Measurements from ENCODE around the gene RARB.

The RARB gene

GRCh38 chr3:25427942-25428788 lies at the start of gene RARB:
Gene RARB (plus strand): TSS chr3:25428263. CDS start chr3:25428732, 469 bp downstream.
- no peak for FAIRE-seq

- no peak for FAIRE-seq
Measured at GRCh38 chr3:25378786-25379311, 49.2 kb upstream of the RARB start.

DNA sequence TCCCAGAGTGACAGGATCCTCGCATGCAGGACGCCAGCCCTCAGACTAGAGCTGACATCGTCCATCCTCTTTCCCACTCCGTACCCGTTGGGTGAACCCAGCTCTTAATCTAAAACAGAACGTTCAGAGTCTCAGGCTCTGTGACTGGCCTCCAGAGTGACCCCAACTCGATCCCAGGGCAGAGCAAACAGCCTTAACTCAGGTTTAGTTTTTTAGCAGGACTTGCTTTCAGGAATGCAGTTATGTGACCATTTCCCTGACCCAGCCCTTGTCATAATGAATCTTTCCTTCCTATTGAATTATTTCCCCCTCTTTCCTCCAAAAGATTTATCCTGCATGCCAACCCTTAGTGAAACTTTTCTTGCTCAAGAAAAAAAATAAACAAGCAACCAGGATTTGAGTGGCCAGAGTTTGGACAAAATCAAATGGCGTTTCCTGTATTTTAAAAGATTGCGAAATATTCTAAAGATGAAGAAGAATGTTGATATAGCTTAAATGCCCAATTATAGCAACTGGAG lies 47.8 kb upstream of the RARB start:
- FAIRE-seq = no peak

DNA sequence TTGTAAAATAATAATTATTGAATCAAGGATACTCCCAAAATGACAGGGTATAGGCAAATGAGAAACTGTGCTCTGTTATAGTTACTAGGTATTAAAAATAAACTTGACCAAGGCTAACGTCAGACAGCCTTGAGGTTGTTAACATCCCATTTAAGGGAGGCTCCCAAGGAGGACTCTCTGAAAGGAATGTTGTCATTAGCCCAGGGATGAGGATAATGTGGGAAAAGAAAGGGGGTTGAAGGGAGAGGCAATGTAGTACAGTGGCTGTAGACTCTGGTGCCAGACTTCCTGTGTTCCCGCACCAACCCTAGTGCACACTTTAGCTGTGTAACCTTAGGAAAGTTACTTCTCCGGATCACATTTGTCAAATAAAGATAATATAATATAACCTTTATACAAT lies 47.0 kb upstream of the RARB start:
- no peak for FAIRE-seq

- FAIRE-seq = no peak
Measured at GRCh38 chr3:25384471-25384870, 43.6 kb upstream of the RARB start.

DNA sequence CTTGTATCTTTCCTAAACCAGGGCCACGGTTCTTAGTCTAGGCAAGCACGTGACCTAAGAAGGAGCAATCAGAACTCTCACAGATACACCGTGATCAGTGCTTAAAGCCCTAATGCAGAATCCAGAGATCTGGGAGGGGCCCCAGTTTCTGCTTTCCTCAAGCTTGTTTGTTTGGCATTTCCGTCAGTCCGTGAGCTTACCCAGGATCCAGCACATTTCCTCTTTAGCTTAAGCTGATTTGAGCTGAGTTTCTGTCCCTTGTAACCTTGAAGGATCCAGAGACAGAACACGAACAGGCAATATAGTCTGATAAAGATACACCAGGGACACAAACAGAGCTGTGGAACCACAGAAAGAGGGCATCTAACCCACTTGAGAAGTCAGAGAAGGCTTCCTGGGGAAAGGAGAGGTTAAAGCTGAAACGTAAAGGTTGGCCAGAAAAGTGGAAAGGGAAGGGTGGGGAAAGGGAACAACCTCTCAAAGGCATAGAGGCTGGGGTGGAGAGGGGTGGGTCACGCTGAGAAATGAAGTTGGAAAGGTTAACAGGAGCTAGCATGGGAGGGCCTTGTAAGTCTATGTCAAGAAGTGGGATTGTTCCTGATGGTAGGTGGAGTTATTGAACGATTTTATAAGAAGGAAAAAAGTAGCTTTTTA lies 42.1 kb upstream of the RARB start:
- no peak for FAIRE-seq

GRCh38 chr3:25386686-25387255 lies 41.3 kb upstream of the RARB start:
- FAIRE-seq = no peak

- FAIRE-seq = no peak
Measured at GRCh38 chr3:25390605-25391004, 37.5 kb upstream of the RARB start.

GRCh38 chr3:25396251-25396650 lies 31.8 kb upstream of the RARB start:
- FAIRE-seq = no peak

DNA sequence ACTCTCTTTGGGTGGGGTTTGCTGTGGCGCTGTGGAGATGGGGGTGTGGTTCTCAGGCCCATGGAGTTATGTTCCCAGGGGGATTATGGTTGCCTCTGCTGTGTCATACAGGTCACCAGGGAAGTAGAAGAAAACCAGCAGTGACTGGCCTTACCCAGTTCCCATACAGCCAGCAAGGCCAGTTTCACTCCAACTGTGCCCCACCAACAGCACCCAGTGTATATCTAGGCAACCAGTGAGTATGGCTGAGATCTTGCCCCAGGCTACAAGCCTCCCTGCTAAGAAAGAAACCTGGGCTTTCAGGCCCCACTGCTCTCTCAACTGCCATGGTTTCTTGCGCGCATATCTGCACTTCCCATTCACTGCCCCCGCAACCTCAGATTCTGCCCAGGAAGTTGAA lies 31.4 kb upstream of the RARB start:
- no peak for FAIRE-seq

GRCh38 chr3:25397150-25397549 lies 30.9 kb upstream of the RARB start:
- no peak for FAIRE-seq

DNA sequence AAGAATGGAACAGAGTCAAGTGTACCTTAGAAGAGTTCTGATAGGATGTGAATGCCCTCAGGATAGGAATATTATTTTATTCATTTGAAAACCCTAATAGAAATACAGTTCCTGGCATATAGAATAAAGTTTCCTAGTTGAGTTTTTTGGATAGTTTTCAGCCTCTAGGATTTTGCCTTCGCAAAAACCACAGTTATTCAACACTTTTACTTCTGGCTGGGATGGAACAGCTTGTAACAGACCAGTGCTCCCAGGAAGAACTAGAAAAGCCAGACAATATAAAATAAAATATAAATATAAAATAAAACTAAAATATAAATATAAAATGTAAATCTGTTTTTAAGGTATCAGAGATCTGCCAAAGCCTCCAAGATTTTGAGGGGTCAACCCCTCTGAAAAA lies 27.5 kb upstream of the RARB start:
- no peak for FAIRE-seq

GRCh38 chr3:25403968-25404367 lies 24.1 kb upstream of the RARB start:
- no peak for FAIRE-seq

DNA sequence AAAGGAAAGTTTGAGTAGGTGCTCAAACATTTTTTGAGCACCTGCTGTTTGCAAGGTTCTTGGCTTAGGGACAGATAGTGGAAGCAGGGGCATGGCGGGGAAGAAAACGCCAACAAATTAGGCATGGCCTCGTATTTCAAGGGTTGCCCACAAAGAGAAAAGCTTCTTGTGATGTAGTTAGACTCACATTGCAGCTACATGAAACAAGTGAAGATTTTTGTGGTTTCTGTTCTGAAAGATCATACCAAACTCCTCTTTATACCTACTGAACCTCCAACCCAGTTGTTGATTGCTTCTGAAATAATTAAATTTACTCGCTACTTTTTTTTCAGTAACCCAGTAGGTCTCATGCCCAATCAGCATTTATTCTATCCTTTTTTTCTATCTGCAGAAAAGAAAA lies 23.5 kb upstream of the RARB start:
- FAIRE-seq = no peak

DNA sequence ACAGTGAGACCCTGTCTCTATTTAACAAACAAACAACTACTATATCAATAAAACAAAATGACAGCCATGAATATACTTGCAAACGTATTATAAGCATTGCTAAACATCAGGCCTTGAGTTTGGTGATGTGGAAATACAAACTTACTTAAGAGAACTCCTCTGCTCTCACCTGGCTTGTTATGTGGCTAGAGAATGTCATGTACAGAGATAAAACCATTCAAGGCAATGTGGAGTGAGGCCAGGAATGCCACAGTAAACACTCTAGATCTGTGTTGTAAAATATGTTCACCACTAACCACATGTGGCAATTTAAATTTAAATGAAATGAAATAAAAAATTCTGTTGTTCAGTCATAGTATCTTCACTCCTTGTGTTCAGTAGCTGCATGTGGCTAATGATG lies 22.7 kb upstream of the RARB start:
- no peak for FAIRE-seq

- no peak for FAIRE-seq
Measured at GRCh38 chr3:25410703-25411102, 17.4 kb upstream of the RARB start.

- no peak for FAIRE-seq
Measured at GRCh38 chr3:25412269-25412668, 15.8 kb upstream of the RARB start.

DNA sequence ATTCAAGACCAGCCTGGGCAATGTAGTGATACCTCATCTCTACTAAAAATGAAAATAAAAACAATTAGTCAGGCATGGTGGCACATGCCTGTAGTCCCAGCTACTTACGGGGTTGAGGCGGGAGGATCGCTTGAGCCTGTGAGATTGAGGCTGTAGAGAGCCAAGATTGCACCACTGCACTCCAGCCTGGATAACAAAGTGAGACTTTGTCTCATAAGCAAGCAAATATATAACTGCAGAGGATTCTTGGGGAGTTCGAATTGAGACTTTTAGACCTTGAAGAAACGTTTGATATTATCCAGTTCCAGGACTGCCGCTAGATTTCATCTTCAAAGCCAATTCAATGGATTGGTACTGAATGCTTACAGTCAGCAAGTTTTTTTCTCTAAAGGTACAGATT lies 11.9 kb upstream of the RARB start:
- no peak for FAIRE-seq

GRCh38 chr3:25418596-25418995 lies 9.5 kb upstream of the RARB start:
- no peak for FAIRE-seq

DNA sequence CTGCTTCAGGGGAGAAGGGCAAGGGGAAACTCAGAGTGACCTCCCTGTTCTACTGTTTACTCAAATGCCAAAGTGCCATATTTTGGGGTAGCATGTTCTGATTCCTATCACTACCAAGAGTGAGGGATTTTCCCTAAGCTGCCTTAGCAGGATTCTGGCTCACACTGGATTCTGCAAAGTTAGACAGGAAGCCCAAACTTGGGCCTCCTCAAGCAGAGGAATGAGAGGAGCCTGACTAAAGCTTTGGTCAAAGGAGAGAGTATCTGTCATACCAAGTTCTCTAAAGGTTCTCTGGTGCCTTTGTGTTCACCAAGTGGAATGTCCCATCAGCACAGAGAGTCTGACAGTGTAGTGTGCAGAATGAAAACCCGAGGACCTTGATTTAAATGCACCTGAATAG lies 8.8 kb upstream of the RARB start:
- no peak for FAIRE-seq

GRCh38 chr3:25420147-25420546 lies 7.9 kb upstream of the RARB start:
- no peak for FAIRE-seq

GRCh38 chr3:25420885-25421284 lies 7.2 kb upstream of the RARB start:
- no peak for FAIRE-seq

DNA sequence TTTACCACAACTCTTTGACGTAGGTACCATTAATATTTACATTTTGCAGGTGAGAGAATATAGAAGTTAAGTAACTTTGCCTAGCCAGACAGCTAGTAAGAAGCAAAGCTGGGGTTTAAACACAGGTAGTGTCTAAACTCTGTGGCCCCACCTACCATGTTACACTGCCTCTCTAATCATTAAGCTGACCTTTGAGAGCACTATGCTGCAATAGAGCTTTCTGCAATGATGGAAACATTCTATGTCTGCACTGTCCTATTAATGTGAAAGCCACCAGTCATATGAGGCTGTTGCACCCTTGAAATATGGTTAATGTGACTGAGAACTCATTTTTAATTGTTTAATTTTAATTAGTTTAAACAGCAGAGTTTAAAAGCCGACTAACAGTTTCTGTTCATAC lies 6.3 kb upstream of the RARB start:
- no peak for FAIRE-seq

All from TTC549 (cell line).